ENCODE measurements around the gene ZNF8.

ZNF8 gene

GRCh38 chr19:58351558-58351878 is 72.8 kb downstream of the ZNF8 start:
- Histone ChIP-seq H3K4me3 (no peak overlapping the region), H3K9me3 (no peaks in the 10 kb centered on the region), H3K4me1 (peaks cover 4% of the 10 kb centered on the region; the same call in 1 of the 2 replicates), H3K36me3 (replicated peaks) (no peaks in the 10 kb centered on the region), H3K27me3 (ENCODE audit: low read depth) (no peaks in the 10 kb centered on the region)
- DNase-seq (ENCODE audit: low spot score in 2 of 2), result no peak
- in situ Hi-C loops (cut with MboI; ENCODE audit: low sequenced_read_pairs), result no loop called here

GRCh38 chr19:58351990-58352755 is 73.4 kb downstream of the ZNF8 start:
- no peaks in the 10 kb centered on the region for H3K9me3 ChIP-seq
- H3K4me3 ChIP-seq, result no peak overlapping the region
- no peaks in the 10 kb centered on the region for H3K36me3 ChIP-seq (replicated peaks)
- H3K4me1 ChIP-seq, result peaks cover 4% of the 10 kb centered on the region; the same call in 1 of the 2 replicates
- in situ Hi-C loops (cut with MboI; ENCODE audit: low sequenced_read_pairs), result no loop called here
- H3K27me3 ChIP-seq (ENCODE audit: low read depth), result no peaks in the 10 kb centered on the region
- no peak for DNase-seq (ENCODE audit: low spot score in 2 of 2)
